ENCODE data around the gene CHKA.

The CHKA gene

GRCh38 chr11:68048681-68049508 lies 72.3 kb downstream of the CHKA start:
- no peak for DNase-seq (ENCODE audit: extremely low read depth in 1 of 2, low read depth in 1 of 2)

- no peak for DNase-seq (ENCODE audit: extremely low read depth in 1 of 2, low read depth in 1 of 2)
These were observed 73.5 kb downstream of the CHKA start for GRCh38 chr11:68047437-68048290.

GRCh38 chr11:68044898-68045351 lies 76.3 kb downstream of the CHKA start:
- no peak for DNase-seq (ENCODE audit: extremely low read depth in 1 of 2, low read depth in 1 of 2)

GRCh38 chr11:68044145-68044813 lies 76.9 kb downstream of the CHKA start:
- no peak for DNase-seq (ENCODE audit: extremely low read depth in 1 of 2, low read depth in 1 of 2)

GRCh38 chr11:68043349-68044144 lies 77.6 kb downstream of the CHKA start:
- no peak for DNase-seq (ENCODE audit: extremely low read depth in 1 of 2, low read depth in 1 of 2)

GRCh38 chr11:68043029-68043348 lies 78.2 kb downstream of the CHKA start:
- DNase-seq (ENCODE audit: extremely low read depth in 1 of 2, low read depth in 1 of 2): no peak

GRCh38 chr11:68042219-68043028 lies 78.8 kb downstream of the CHKA start:
- DNase-seq (ENCODE audit: extremely low read depth in 1 of 2, low read depth in 1 of 2): no peak

GRCh38 chr11:68041617-68042218 lies 79.5 kb downstream of the CHKA start:
- DNase-seq (ENCODE audit: extremely low read depth in 1 of 2, low read depth in 1 of 2): no peak

- DNase-seq (ENCODE audit: extremely low read depth in 1 of 2, low read depth in 1 of 2): no peak
These were observed 80.1 kb downstream of the CHKA start for GRCh38 chr11:68040957-68041591.

GRCh38 chr11:68040101-68040956 lies 80.9 kb downstream of the CHKA start:
- DNase-seq (ENCODE audit: extremely low read depth in 1 of 2, low read depth in 1 of 2): peak in 1 of 2 donors; percentile 29

GRCh38 chr11:68039526-68040086 lies 81.6 kb downstream of the CHKA start:
- no peak for DNase-seq (ENCODE audit: extremely low read depth in 1 of 2, low read depth in 1 of 2)

GRCh38 chr11:68038718-68039525 lies 82.3 kb downstream of the CHKA start, which contains the start of gene TCIRG1:
Gene TCIRG1, plus strand, starts transcription at chr11:68039025. Its CDS starts 2,247 bp downstream, at chr11:68041272.
- DNase-seq (ENCODE audit: extremely low read depth in 1 of 2, low read depth in 1 of 2): peak; percentile 42 to 55

- DNase-seq (ENCODE audit: extremely low read depth in 1 of 2, low read depth in 1 of 2): no peak
These were observed 82.9 kb downstream of the CHKA start for GRCh38 chr11:68038226-68038717.

GRCh38 chr11:68037411-68038225 lies 83.6 kb downstream of the CHKA start:
- DNase-seq (ENCODE audit: extremely low read depth in 1 of 2, low read depth in 1 of 2): no peak

- peak in 1 of 2 donors; percentile 26 for DNase-seq (ENCODE audit: extremely low read depth in 1 of 2, low read depth in 1 of 2)
These were observed 84.4 kb downstream of the CHKA start for GRCh38 chr11:68036717-68037239.

Measured in stimulated activated CD8-positive, alpha-beta memory T cell treated with anti-CD3 and anti-CD28 coated beads, Interleukin-7, amount 100 ng/mL, for 48 hours (primary cell).